ENCODE data around the gene AAMP.
"Not testable (repeated sequence)": the region's sequence is repeated elsewhere in the genome, so short reads cannot be mapped to it uniquely, and the experiment has no call there.

Gene AAMP

GRCh38 chr2:218269900-218270720, at the start of gene AAMP, which contains the start of gene PNKD:
TSS of gene AAMP (minus strand) at chr2:218270137. CDS start at chr2:218270086, 51 bp downstream.
TSS of gene PNKD (plus strand) at chr2:218270519. CDS start at chr2:218270536, 17 bp downstream.
- peak; percentile 99 for DNase-seq (ENCODE audit: low read depth)

- DNase-seq (ENCODE audit: low read depth) = no peak
Observed at GRCh38 chr2:218318241-218318640, 48.3 kb upstream of the AAMP start.

- no peak for DNase-seq (ENCODE audit: low read depth)
Observed at GRCh38 chr2:218317835-218318234, 47.9 kb upstream of the AAMP start.

GRCh38 chr2:218317303-218317630, 47.3 kb upstream of the AAMP start:
- DNase-seq (ENCODE audit: low read depth) = no peak

- no peak for DNase-seq (ENCODE audit: low read depth)
Observed at GRCh38 chr2:218315397-218315796, 45.5 kb upstream of the AAMP start.

GRCh38 chr2:218314764-218315163, 44.8 kb upstream of the AAMP start:
- not testable (repeated sequence) for DNase-seq (ENCODE audit: low read depth)

GRCh38 chr2:218313356-218313755, 43.4 kb upstream of the AAMP start:
- no peak for DNase-seq (ENCODE audit: low read depth)

- DNase-seq (ENCODE audit: low read depth) = no peak
Observed at GRCh38 chr2:218312267-218312756, 42.4 kb upstream of the AAMP start.

GRCh38 chr2:218311541-218312266, 41.8 kb upstream of the AAMP start:
- DNase-seq (ENCODE audit: low read depth) = not testable (repeated sequence)

- DNase-seq (ENCODE audit: low read depth) = no peak
Observed at GRCh38 chr2:218310853-218311540, 41.1 kb upstream of the AAMP start.

GRCh38 chr2:218307415-218308090, 37.6 kb upstream of the AAMP start:
- no peak for DNase-seq (ENCODE audit: low read depth)

GRCh38 chr2:218306184-218306920, 36.4 kb upstream of the AAMP start:
- no peak for DNase-seq (ENCODE audit: low read depth)

- DNase-seq (ENCODE audit: low read depth) = no peak
Observed at GRCh38 chr2:218305383-218305782, 35.4 kb upstream of the AAMP start.

GRCh38 chr2:218301176-218301819, 31.4 kb upstream of the AAMP start:
- peak; percentile 73 for DNase-seq (ENCODE audit: low read depth)

- no peak for DNase-seq (ENCODE audit: low read depth)
Observed at GRCh38 chr2:218300141-218300540, 30.2 kb upstream of the AAMP start.

GRCh38 chr2:218298314-218298875, 28.5 kb upstream of the AAMP start:
- DNase-seq (ENCODE audit: low read depth) = no peak

GRCh38 chr2:218296847-218297246, 26.9 kb upstream of the AAMP start:
- no peak for DNase-seq (ENCODE audit: low read depth)

- no peak for DNase-seq (ENCODE audit: low read depth)
Observed at GRCh38 chr2:218296200-218296599, 26.3 kb upstream of the AAMP start.

- DNase-seq (ENCODE audit: low read depth) = no peak
Observed at GRCh38 chr2:218295029-218295428, 25.1 kb upstream of the AAMP start.

GRCh38 chr2:218294430-218295022, 24.6 kb upstream of the AAMP start:
- no peak for DNase-seq (ENCODE audit: low read depth)
